ENCODE results near the gene TSPAN18.

Gene TSPAN18

GRCh38 chr11:44726283-44727113 is at the start of gene TSPAN18:
Gene TSPAN18 (plus strand): TSS chr11:44726962. CDS start chr11:44906417, 179,455 bp downstream.
- DNase-seq: peak; percentile 41

GRCh38 chr11:44680982-44681597 is 45.7 kb upstream of the TSPAN18 start:
- peak; percentile 49 for DNase-seq

- no peak for DNase-seq
These were observed 45.1 kb upstream of the TSPAN18 start for GRCh38 chr11:44681698-44682097.

DNA sequence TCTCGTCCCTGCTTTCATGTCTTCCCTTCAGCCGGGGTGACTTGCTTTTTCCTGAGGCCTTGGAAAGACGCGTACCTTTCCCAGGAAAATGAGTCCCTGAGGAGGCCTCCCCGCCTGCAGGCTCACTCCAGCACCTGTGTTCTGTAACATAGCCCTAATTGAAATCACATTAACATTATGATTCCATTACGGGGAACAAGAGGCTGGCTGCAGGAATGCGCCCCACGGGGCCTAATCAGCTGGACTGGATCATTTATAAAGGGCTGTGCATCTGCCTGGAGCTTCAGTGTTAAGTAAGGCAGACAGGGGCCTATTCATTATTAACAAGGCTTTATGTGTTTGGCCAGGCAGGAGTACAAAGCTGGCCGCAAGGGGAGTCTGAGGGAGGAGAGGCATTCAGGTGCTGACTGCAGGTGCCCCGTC is 41.9 kb upstream of the TSPAN18 start:
- DNase-seq: no peak

DNA sequence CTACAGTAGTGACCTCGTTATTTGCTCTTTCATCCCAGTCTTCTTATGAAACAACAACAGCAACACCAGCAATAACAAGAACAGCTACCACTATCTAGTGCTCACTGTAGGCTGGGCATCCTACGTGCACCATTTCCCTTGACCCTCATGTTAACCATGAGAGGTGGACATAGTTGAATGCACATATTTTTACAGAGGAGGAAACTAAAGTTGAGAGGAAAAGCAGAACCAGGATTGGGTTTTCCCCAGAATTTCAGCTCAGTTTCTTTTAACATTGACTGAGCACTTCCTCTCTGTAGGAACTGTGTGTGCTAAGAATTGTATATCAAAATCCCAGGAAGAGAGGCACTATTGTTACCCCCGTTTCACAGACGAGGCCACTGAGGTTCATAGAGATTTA is 39.4 kb upstream of the TSPAN18 start:
- DNase-seq: no peak

- DNase-seq: no peak
These were observed 37.5 kb upstream of the TSPAN18 start for GRCh38 chr11:44689265-44689664.

- no peak for DNase-seq
These were observed 36.1 kb upstream of the TSPAN18 start for GRCh38 chr11:44690651-44691050.

GRCh38 chr11:44692460-44692859 is 34.3 kb upstream of the TSPAN18 start:
- no peak for DNase-seq

GRCh38 chr11:44693654-44694119 is 33.1 kb upstream of the TSPAN18 start:
- DNase-seq: no peak

DNA sequence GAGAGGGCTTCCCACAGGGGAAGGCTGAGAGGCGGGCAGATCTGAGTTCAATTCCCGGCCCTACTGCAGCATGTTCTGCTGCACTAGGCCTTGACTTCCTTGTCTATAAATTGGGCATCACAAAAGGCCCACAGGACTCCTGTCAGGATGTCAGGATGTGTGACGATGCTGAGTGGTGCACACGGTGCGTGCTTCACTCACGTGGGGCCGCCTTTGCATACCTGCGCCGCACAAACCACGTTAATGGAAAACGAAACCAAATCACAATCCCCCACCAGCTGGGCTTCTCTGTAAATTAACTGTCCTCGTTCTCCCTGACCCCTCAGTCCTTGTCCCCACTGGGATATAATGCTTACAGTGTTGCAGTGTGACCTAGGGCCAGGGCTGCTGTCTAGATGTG is 32.3 kb upstream of the TSPAN18 start:
- no peak for DNase-seq

DNA sequence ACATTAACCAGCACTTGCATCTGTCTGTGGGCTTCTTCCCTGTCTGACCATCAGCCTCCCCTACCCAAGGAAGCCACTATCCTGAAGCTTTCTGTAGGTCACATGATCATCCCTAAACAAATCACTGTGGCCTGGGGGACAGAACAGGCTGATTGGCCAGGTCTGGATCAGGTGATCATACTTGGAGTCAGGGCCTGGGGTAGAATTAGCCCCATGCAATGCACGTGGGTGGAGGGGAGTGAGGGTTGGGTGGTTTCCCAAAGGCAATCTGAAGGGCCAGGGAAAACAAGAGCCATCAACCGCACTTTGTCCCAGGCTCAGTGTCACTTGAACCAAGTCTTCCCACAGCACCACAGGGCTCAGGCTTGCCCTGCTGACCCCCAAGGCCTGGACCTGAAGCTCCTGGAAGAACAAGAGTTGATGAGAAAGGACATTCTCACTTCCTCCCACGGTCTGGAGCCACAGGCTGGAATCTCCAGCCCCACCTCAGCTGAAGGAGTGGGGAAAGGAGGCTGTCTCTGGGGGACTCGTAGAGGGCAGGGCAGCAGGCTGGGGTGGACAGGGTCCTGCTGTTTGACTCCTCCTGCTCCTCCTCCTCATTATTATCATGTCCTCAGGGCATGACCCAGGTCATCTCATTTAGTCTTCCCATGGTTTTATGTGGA is 31.5 kb upstream of the TSPAN18 start:
- no peak for DNase-seq

DNA sequence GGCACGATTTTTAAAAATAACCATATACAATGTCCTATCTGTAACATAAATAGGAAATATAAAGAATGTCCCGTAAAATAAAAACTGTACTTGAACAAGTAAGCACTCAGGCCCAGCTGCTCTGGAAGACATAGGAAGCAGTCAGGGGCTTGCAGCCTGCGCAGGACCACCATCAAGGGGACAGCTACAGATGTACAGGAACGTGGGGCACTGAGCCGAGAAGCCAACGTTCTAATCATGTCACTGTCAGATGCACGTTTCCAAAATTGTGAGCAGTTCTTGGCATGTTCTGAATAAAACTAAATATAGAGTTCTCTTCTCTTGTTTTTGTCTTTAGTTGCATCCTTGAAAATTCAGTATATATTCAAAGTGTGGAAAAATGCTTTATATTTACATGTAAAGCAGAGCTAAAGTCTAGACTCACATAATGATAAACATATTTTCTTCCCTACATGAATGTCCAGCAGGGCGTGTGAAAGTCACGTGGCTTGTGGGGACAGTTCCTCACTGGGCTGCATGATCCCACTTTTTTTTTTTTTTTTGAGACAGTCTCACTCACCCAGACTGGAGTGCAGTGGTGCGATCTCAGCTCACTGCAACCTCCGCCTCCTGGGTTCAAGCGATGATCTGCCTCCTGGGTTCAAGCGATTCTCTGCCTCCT is 28.4 kb upstream of the TSPAN18 start:
- no peak for DNase-seq

- no peak for DNase-seq
These were observed 27.0 kb upstream of the TSPAN18 start for GRCh38 chr11:44699497-44700408.

GRCh38 chr11:44701276-44701675 is 25.5 kb upstream of the TSPAN18 start:
- no peak for DNase-seq

DNA sequence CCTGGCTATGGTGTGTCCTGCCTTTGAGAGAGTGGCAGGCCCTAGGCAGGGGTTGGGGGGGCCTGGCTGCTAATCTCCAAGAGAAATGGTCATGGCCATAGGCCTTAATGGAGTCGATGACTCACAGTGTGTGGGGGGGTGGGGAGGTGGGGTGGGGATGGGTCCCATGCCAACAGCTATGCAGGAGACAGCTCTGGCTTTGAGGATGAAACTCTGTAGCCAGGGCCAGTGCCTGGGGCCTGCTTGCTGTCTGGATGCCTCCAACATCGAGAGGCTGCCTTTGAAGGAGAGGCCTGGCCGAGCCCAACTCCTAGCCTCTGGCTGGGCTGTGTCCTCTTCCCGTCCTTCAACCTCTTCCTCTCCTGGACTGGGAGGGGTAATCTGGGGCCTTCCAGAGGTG is 23.9 kb upstream of the TSPAN18 start:
- no peak for DNase-seq

GRCh38 chr11:44707094-44707493 is 19.7 kb upstream of the TSPAN18 start:
- DNase-seq: no peak

GRCh38 chr11:44708009-44708408 is 18.8 kb upstream of the TSPAN18 start:
- no peak for DNase-seq

GRCh38 chr11:44708523-44709280 is 18.1 kb upstream of the TSPAN18 start:
- DNase-seq: no peak

DNA sequence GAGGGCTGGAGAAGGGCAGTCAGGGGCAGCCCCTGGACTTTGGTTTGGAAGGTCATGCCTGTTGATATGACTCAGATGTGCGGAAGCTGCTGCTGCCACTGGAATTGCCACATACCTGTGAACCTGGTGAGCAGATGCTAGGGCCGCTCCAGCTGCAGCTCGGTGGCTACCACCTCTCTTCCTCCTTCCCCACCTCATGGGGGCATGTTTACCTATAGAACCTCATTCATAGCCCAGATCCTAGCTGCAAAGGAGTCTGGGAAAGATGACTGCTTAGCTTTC is 17.5 kb upstream of the TSPAN18 start:
- no peak for DNase-seq

- DNase-seq: no peak
These were observed 16.8 kb upstream of the TSPAN18 start for GRCh38 chr11:44709966-44710365.

GRCh38 chr11:44711113-44711786 is 15.5 kb upstream of the TSPAN18 start:
- no peak for DNase-seq

All from stimulated activated CD8-positive, alpha-beta memory T cell treated with anti-CD3 and anti-CD28 coated beads, Interleukin-4, amount 100 ng/mL, for 48 hours (primary cell).